Uterus (tissue), 4 donors: Measurements from ENCODE around the gene SLC4A1. TPM values are rescaled to one million over a fixed set of nuclear protein-coding genes. Genes with fewer than 3 reads are reported as not detected.
A peak's percentile ranks its signal among the peaks of the same experiment; 100 is the strongest.

ENCODE experiments used
- DNase-seq, 2 donors: peaks; one replicate each; pipeline ENCODE4 v3.0.0-alpha.2; 2019 to 2020
- H3K27ac ChIP-seq, 2 donors: fragments of 200-600 bp; sonication (generic); 1 replicate in 1 of 2; 2 replicates in 1 of 2; pipeline ENCODE4 v1.5.1; 2016 to 2018
- H3K27me3 ChIP-seq, 2 donors: fragments of 200-600 bp; sonication (generic); one replicate each; pipeline ENCODE4 v1.5.1; 2018 to 2019; ENCODE audit warnings: control low read depth in 1 of 2
- H3K36me3 ChIP-seq, 2 donors: fragments of 200-600 bp; sonication (generic); one replicate each; pipeline ENCODE4 v1.5.1; 2019; ENCODE audit warnings: control low read depth in 1 of 2
- H3K4me1 ChIP-seq, 2 donors: fragments of 200-600 bp; sonication (generic); one replicate each; pipeline ENCODE4 v1.5.1; 2018 to 2019; ENCODE audit warnings: control low read depth in 1 of 2
- H3K4me3 ChIP-seq, 2 donors: fragments of 200-600 bp; sonication (generic); 1 replicate in 1 of 2; 2 replicates in 1 of 2; pipeline ENCODE4 v1.5.1; 2018 to 2019; ENCODE audit warnings: mild to moderate bottlenecking in 1 of 2
- H3K9me3 ChIP-seq, 2 donors: fragments of 200-600 bp; sonication (generic); one replicate each; pipeline ENCODE4 v1.5.1; 2019; ENCODE audit warnings: control low read depth in 1 of 2
- CTCF ChIP-seq, 4 experiments: fragments of 200-600 bp in 2 of 4; fragments of 450-650 bp in 2 of 4; sonication (generic) in 2 of 4; IDR thresholded peaks; one replicate each; pipeline ENCODE4 v1.5.1; 2016 to 2019; ENCODE audit warnings: antibody characterized with exemption in 4 of 4, mild to moderate bottlenecking in 2 of 4, moderate library complexity in 1 of 4
- POLR2A ChIP-seq, 2 donors: fragments of 450-650 bp; IDR thresholded peaks; one replicate each; pipeline ENCODE4 v1.6.1; 2016; ENCODE audit warnings: antibody characterized with exemption in 2 of 2, mild to moderate bottlenecking in 1 of 2, moderate library complexity in 1 of 2
- intact Hi-C: fragments of 100-400 bp; cut with DNase I; formaldehyde crosslinking; loops from one replicate; pipeline ENCODE4 v1.15.1; 2023; ENCODE audit warnings: low total_unique reads
- total RNA-seq, 4 donors: library from RNA; depleted of rRNA in 3 of 4; stranded (reverse); fragments of >200 nt in 3 of 4; gene quantifications; one replicate each; pipeline versions ENCODE4 v1.1.0 to v1.2.4, GENCODE V29; 2014 to 2023
- donor health status: DM: yes; HTN: yes; CAD: no.

The SLC4A1 gene
- total RNA-seq, 4 donors from 2014 or later: 8.4 TPM; not detected in 3

DNA sequence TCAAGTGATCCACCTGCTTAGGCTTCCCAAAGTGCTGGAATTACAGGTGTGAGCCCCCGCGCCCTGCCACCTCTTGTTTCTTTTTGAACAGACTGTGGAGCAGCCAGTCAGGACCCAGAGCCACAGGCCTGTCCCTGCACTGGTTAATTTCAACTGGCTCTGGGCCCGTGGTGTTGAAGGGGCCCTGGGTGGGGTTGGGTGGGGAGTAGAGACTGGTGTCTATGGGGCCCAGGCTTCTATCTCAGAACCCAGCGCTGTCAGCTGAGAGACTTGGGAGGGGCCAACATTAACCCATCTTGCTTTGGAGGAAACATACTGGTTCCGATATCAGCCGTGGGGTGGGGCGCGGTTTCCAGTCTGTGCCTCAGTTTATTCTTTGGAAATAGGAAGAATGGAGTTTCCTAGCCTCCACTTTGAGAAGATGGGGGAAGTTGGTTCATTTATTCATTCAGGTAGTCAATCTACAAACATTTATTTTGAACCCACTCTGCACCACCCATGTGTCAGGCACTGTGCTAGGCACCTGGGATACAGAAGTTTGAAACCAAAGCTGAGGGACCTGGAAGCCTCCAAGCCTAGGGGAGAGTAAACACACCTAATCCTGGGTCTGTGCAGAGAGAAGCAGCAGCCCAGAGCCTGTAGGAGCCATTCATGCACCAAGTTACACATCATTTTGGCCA is 15.5 kb upstream of the SLC4A1 start:
- TF ChIP-seq POLR2A (IDR thresholded peaks at IDR 0.05): no peak
- no peak for TF ChIP-seq CTCF (IDR thresholded peaks at IDR 0.05)
- no peaks in the 10 kb centered on the region for H3K4me1 ChIP-seq
- H3K27ac ChIP-seq: no peak overlapping the region
- H3K4me3 ChIP-seq: no peak overlapping the region
- DNase-seq: no peak
- H3K9me3 ChIP-seq: no peaks in the 10 kb centered on the region
- intact Hi-C loops: no loop called here
- H3K27me3 ChIP-seq: no peaks in the 10 kb centered on the region
- no peaks in the 10 kb centered on the region for H3K36me3 ChIP-seq

GRCh38 chr17:44282264-44282663 is 14.3 kb upstream of the SLC4A1 start:
- Histone ChIP-seq H3K36me3 (no peaks in the 10 kb centered on the region), H3K27me3 (no peaks in the 10 kb centered on the region), H3K9me3 (no peaks in the 10 kb centered on the region), H3K27ac (no peak overlapping the region), H3K4me1 (no peaks in the 10 kb centered on the region), H3K4me3 (no peak overlapping the region)
- no peak for TF ChIP-seq POLR2A (IDR thresholded peaks at IDR 0.05)
- no peak for DNase-seq
- intact Hi-C loops: no loop called here

- no peaks in the 10 kb centered on the region for H3K4me1 ChIP-seq
- no peak overlapping the region for H3K27ac ChIP-seq
- H3K27me3 ChIP-seq: no peaks in the 10 kb centered on the region
- TF ChIP-seq CTCF (IDR thresholded peaks at IDR 0.05) (no peak), POLR2A (IDR thresholded peaks at IDR 0.05) (no peak)
- no peaks in the 10 kb centered on the region for H3K9me3 ChIP-seq
- no peaks in the 10 kb centered on the region for H3K36me3 ChIP-seq
- DNase-seq: no peak
- intact Hi-C loops: no loop called here
- no peak overlapping the region for H3K4me3 ChIP-seq
Measured at GRCh38 chr17:44281570-44281969, 13.6 kb upstream of the SLC4A1 start.

DNA sequence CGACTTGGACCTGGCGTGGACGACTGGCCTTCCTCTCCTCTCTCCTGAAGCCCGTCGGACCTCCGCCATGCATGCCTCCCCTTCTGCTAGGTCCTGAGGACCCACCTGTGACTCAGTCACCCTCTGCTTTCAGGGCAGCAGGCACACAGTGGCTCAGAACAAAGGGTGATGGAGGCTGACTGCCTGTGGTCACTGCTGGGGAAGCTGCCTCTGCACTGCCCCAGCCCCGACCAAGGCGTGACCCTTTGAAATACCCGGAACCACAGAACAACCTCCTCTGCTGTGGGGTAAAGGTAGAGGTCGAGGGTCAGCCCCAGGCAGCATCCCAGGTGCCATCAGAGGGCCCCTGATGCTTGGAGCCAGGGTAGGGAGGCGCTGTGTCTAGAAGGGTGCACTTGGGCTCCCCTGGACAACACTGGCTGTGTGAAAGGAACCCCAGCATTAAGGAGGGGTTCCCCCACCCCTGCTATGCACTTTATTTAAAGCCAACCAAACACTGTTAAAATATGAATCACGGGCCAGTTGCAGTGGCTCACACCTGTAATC is 12.5 kb upstream of the SLC4A1 start:
- H3K4me3 ChIP-seq: no peak overlapping the region

GRCh38 chr17:44279666-44280391 is 11.9 kb upstream of the SLC4A1 start:
- peak; percentile 40 to 53 for DNase-seq
- TF ChIP-seq CTCF (IDR thresholded peaks at IDR 0.05) (no peak), POLR2A (IDR thresholded peaks at IDR 0.05) (no peak)
- no peak overlapping the region for H3K4me3 ChIP-seq
- H3K9me3 ChIP-seq: no peaks in the 10 kb centered on the region
- peak overlapping the region; percentile 38 to 39 for H3K27ac ChIP-seq
- H3K27me3 ChIP-seq: no peaks in the 10 kb centered on the region
- no peaks in the 10 kb centered on the region for H3K36me3 ChIP-seq
- intact Hi-C loops: no loop called here
- no peaks in the 10 kb centered on the region for H3K4me1 ChIP-seq

More for the DNA sequence above, 12.5 kb upstream of the SLC4A1 start:
- Histone ChIP-seq H3K27ac (peak overlapping the region in 1 of 2 donors; percentile 39), H3K27me3 (no peaks in the 10 kb centered on the region), H3K36me3 (no peaks in the 10 kb centered on the region), H3K9me3 (no peaks in the 10 kb centered on the region), H3K4me1 (no peaks in the 10 kb centered on the region)
- no peak for DNase-seq
- intact Hi-C loops: no loop called here
- no peak for TF ChIP-seq CTCF (IDR thresholded peaks at IDR 0.05)
- TF ChIP-seq POLR2A (IDR thresholded peaks at IDR 0.05): no peak
